Astrocyte (in vitro differentiated cells and primary cell): ENCODE results near the gene YAF2.

Experiments used
- EZH2 ChIP-seq: IDR thresholded peaks from 2 replicates; pipeline ENCODE4 v1.6.1; 2012; ENCODE audit warnings: mild to moderate bottlenecking, low read length, inconsistent platforms; ENCODE audit not compliant: insufficient read depth
- TF ChIP-seq, protein P1 (sequence below): IDR thresholded peaks from 2 replicates; pipeline ENCODE4 v1.5.1; 2011; ENCODE audit warnings: low read depth, mild to moderate bottlenecking, inconsistent platforms, low read length, moderate library complexity; ENCODE audit not compliant: insufficient read depth

DNA sequence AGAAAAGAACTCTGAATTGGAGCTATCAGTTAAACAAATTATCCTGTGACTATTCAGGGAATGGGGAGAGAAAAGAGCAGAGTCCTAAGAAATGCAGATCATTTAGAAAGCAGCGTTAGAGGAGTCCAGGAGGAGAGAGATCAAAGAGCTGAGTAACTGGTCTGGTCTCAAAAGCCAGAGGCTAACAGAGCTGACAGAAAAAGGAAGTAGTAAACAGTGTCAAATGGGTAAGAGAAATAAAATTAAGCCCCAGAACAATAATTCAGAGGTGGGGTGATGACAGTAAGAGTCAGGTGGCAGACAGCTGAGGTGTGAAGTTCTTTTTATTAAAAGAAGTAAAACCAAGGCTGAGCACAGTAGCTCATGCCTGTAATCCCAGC is 112.7 kb downstream of the YAF2 start:
- TF ChIP-seq, protein P1, sequence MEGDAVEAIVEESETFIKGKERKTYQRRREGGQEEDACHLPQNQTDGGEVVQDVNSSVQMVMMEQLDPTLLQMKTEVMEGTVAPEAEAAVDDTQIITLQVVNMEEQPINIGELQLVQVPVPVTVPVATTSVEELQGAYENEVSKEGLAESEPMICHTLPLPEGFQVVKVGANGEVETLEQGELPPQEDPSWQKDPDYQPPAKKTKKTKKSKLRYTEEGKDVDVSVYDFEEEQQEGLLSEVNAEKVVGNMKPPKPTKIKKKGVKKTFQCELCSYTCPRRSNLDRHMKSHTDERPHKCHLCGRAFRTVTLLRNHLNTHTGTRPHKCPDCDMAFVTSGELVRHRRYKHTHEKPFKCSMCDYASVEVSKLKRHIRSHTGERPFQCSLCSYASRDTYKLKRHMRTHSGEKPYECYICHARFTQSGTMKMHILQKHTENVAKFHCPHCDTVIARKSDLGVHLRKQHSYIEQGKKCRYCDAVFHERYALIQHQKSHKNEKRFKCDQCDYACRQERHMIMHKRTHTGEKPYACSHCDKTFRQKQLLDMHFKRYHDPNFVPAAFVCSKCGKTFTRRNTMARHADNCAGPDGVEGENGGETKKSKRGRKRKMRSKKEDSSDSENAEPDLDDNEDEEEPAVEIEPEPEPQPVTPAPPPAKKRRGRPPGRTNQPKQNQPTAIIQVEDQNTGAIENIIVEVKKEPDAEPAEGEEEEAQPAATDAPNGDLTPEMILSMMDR, result no peak
- no peak for TF ChIP-seq EZH2
